K562 (cell line): ENCODE measurements around the gene CCDC183. TPM values are rescaled to one million over a fixed set of nuclear protein-coding genes. Genes with fewer than 3 reads are reported as not detected.

Experiments used
- ATAC-seq: fragments of 200-7000 bp; cut with Tn5 transposase; 3 replicates; pipeline ENCODE4 v1.9.1; 2020; ENCODE audit warnings: moderate library complexity
- BruUV-seq: library from RNA; stranded (reverse); fragments of 400-500 nt; replicated peaks from 2 replicates; lab custom pipeline; 2021; lab: Mats Ljungman, UMichigan
- CTCF ChIA-PET: fragments of 300-600 bp; formaldehyde crosslinking; extraction: SDS; loops from one replicate; lab custom pipeline; 2021; ENCODE audit warnings: low intra/inter-chr PET ratio; lab: Yijun Ruan, JAX
- POLR2A ChIA-PET: fragments of 300-600, 350-650 bp; sonication (Branson Sonifier 250); formaldehyde crosslinking; extraction: SDS; loops from one replicate; lab custom pipeline; 2021; ENCODE audit warnings: antibody characterized with exemption, inconsistent platforms; lab: Yijun Ruan, JAX
- DNase-seq, 4 experiments: peaks; one replicate each; pipeline versions ENCODE4 v3.0.0 to v3.0.0-alpha.2; 2011 to 2018; ENCODE audit warnings: low spot score in 3 of 4, mixed read lengths in 3 of 4; ENCODE audit errors: extremely low read depth in 1 of 4
- FAIRE-seq: peaks from 2 replicates; lab custom pipeline; 2011; peaks lifted over from hg19 to GRCh38; lab: Jason Lieb, UNC
- H2AFZ ChIP-seq: 2 replicates; pipeline ENCODE4 v1.6.0; 2011; ENCODE audit warnings: low read depth, low read length, control low read depth, inconsistent platforms
- H3K27ac ChIP-seq: fragments of 200-600 bp; 3 replicates; pipeline ENCODE4 v1.8.0; 2011; ENCODE audit warnings: low read depth, mild to moderate bottlenecking, control low read depth, inconsistent platforms, low read length, moderate library complexity, mixed read lengths; ENCODE audit errors: extremely low read depth
- H3K27me3 ChIP-seq, 2 experiments: fragments of 300-600 bp in 1 of 2; 2 replicates in 1 of 2; 3 replicates in 1 of 2; pipeline versions ENCODE4 v1.6.0 to v1.8.0; 2011; ENCODE audit warnings: inconsistent platforms in 2 of 2, low read length in 2 of 2, mild to moderate bottlenecking in 1 of 2, mixed read lengths in 1 of 2, moderate library complexity in 1 of 2; ENCODE audit not compliant: control insufficient read depth in 2 of 2, insufficient read depth in 2 of 2
- H3K36me3 ChIP-seq: fragments of 300-600 bp; 3 replicates; pipeline ENCODE4 v1.8.0; 2011; ENCODE audit warnings: mild to moderate bottlenecking, low read length, inconsistent platforms; ENCODE audit not compliant: control insufficient read depth, insufficient read depth
- H3K4me1 ChIP-seq, 2 experiments: fragments of 200-600 bp in 1 of 2; replicated peaks in 1 of 2; 2 replicates in 1 of 2; 3 replicates in 1 of 2; pipeline versions ENCODE4 v1.5.1 to v1.8.0; 2011; ENCODE audit warnings: inconsistent platforms in 2 of 2, low read length in 2 of 2, mild to moderate bottlenecking in 1 of 2, mixed read lengths in 1 of 2, moderate library complexity in 1 of 2; ENCODE audit not compliant: control insufficient read depth in 2 of 2, insufficient read depth in 2 of 2
- H3K4me2 ChIP-seq: 2 replicates; pipeline ENCODE4 v1.6.1; 2011; ENCODE audit warnings: low read length, control low read depth, inconsistent platforms, mixed read lengths; ENCODE audit not compliant: insufficient read depth
- H3K4me3 ChIP-seq: fragments of 200-600 bp; sonication (generic), shearing (Covaris generic); 2 replicates; pipeline ENCODE4 v1.5.1; 2016; ENCODE audit warnings: control low read depth, inconsistent platforms
- H3K79me2 ChIP-seq: fragments of 200-600 bp; 3 replicates; pipeline ENCODE4 v1.8.0; 2011; ENCODE audit warnings: low read length, inconsistent platforms; ENCODE audit not compliant: control insufficient read depth, insufficient read depth
- H3K9ac ChIP-seq, 2 experiments: 2 replicates each; pipeline versions ENCODE4 v1.6.0 to v1.6.1; 2011; ENCODE audit warnings: low read depth in 2 of 2, low read length in 2 of 2, control low read depth in 1 of 2, inconsistent platforms in 1 of 2, mild to moderate bottlenecking in 1 of 2, mixed read lengths in 1 of 2; ENCODE audit not compliant: insufficient read depth in 1 of 2
- H3K9me1 ChIP-seq: one replicate; pipeline ENCODE4 v1.6.0; 2011; ENCODE audit warnings: inconsistent platforms, mild to moderate bottlenecking, low read length, moderate library complexity; ENCODE audit not compliant: control insufficient read depth, insufficient read depth
- H3K9me3 ChIP-seq: replicated peaks from 2 replicates; pipeline ENCODE4 v1.5.1; 2011; ENCODE audit warnings: low read depth, low read length, inconsistent platforms; ENCODE audit not compliant: control insufficient read depth, insufficient read depth
- H4K20me1 ChIP-seq: replicated peaks from 2 replicates; pipeline ENCODE4 v1.6.1; 2011; ENCODE audit warnings: low read length, inconsistent platforms, mixed read lengths; ENCODE audit not compliant: control insufficient read depth, insufficient read depth
- CLOCK ChIP-seq: fragments of 250-450 bp; sonication (Bioruptor Pico); IDR thresholded peaks from 2 replicates; pipeline ENCODE4 v1.4.0; 2020; ENCODE audit warnings: mild to moderate bottlenecking, moderate library complexity, borderline replicate concordance
- CREB1 ChIP-seq, 2 experiments: sonication (generic) in 1 of 2; formaldehyde crosslinking in 1 of 2; IDR thresholded peaks; 2 replicates each; pipeline versions ENCODE4 v1.6.1 to v1.8.0; 2012 to 2022; ENCODE audit warnings: inconsistent platforms in 1 of 2, mild to moderate bottlenecking in 1 of 2, missing genetic modification reagents in 1 of 2, moderate library complexity in 1 of 2
- FOXP4 ChIP-seq: sonication (generic); formaldehyde crosslinking; IDR thresholded peaks from 2 replicates; pipeline ENCODE4 v1.8.0; 2022; ENCODE audit warnings: mild to moderate bottlenecking, missing genetic modification reagents, borderline replicate concordance
- KAT8 ChIP-seq: fragments of 450-650 bp; IDR thresholded peaks from 2 replicates; pipeline ENCODE4 v1.6.1; 2016; ENCODE audit warnings: low read depth, mild to moderate bottlenecking
- NR0B1 ChIP-seq: fragments of 450-650 bp; IDR thresholded peaks from one replicate; pipeline ENCODE4 v1.6.1; 2018; ENCODE audit warnings: mild to moderate bottlenecking, moderate library complexity; ENCODE audit not compliant: partially characterized antibody
- POLR2G ChIP-seq: fragments of 200-400 bp; formaldehyde crosslinking; IDR thresholded peaks from 2 replicates; pipeline ENCODE4 v1.6.1; 2017; ENCODE audit warnings: low read depth, mild to moderate bottlenecking, antibody characterized with exemption, low read length, moderate library complexity
- ZBTB33 ChIP-seq: sonication (generic); formaldehyde crosslinking; IDR thresholded peaks from 2 replicates; pipeline ENCODE4 v1.8.1; 2023; ENCODE audit warnings: mild to moderate bottlenecking, missing genetic modification reagents
- ZBTB8A ChIP-seq: fragments of 450-650 bp; IDR thresholded peaks from 2 replicates; pipeline ENCODE4 v1.6.1; 2018; ENCODE audit warnings: mild to moderate bottlenecking, moderate library complexity; ENCODE audit not compliant: partially characterized antibody
- ZZZ3 ChIP-seq: fragments of 450-650 bp; IDR thresholded peaks from 2 replicates; pipeline ENCODE4 v1.6.1; 2016; ENCODE audit warnings: antibody characterized with exemption, mild to moderate bottlenecking, moderate library complexity
- WGBS: fragments of 100-300 bp; shearing (Covaris generic); methylation state at CpG from one replicate; pipeline ENCODE4 v1.1.6; 2016; ENCODE audit warnings: low coverage, mixed read lengths; ENCODE audit not compliant: insufficient coverage; ENCODE audit errors: missing lambda C conversion rate; 5-methylcytosine and 5-hydroxymethylcytosine counted together
- in situ Hi-C: fragments of 300-500 bp; cut with MboI; formaldehyde crosslinking; loops from 4 replicates; pipeline ENCODE4 v1.15.0; 2018; ENCODE audit warnings: inconsistent platforms, mixed read lengths
- intact Hi-C: fragments of 100-400 bp; cut with micrococcal nuclease; formaldehyde crosslinking; loops from 2 replicates; pipeline ENCODE4 v1.14.2; 2022
- polyA plus RNA-seq, 8 experiments: library from polyadenylated mRNA; depleted of rRNA in 4 of 8; stranded (reverse) in 5 of 8; unstranded in 3 of 8; fragments of >200 nt; fragmentation: Nextera tagmentation in 2 of 8; fragmentation: Illumina TruSeq in 1 of 8; extraction: Ambion mirVana in 2 of 8; extraction: Trizol in 1 of 8; gene quantifications; 2 replicates each; pipeline versions ENCODE4 v1.2.1 to v1.2.3, GENCODE V29; 2011 to 2014; ENCODE audit warnings: inconsistent platforms in 1 of 8, missing spikeins in 1 of 8
- total RNA-seq, 7 experiments: library from RNA; depleted of rRNA in 6 of 7; stranded (reverse); fragments of >200 nt in 6 of 7; fragmentation: Illumina TruSeq in 2 of 7; extraction: Trizol in 2 of 7; gene quantifications; 2 replicates each; pipeline versions ENCODE4 v1.2.1 to v1.2.3, GENCODE V29; 2011 to 2021; ENCODE audit warnings: low replicate concordance in 1 of 7

Gene CCDC183
- total and polyA plus RNA-seq, 9 of the 15 experiments (the other 6 are each of a cell fraction or from before 2014, with no cell fraction given): 0.21 to 0.60 (median 0.29) TPM; not detected in 4

- Histone ChIP-seq H3K27me3 (no peaks in the 10 kb centered on the region), H3K9me1 (no peaks in the 10 kb centered on the region), H3K4me1 (peaks cover 0 to 47% of the 10 kb centered on the region in 2 experiments; a peak in 2 of 5 replicates), H3K4me3 (no peak overlapping the region), H3K9me3 (no peaks in the 10 kb centered on the region), H3K9ac (peak overlapping the region in 1 of 2 experiments; percentile 52; a peak in 1 of 4 replicates), H3K4me2 (no peak overlapping the region), H3K79me2 (peaks cover 21% of the 10 kb centered on the region), H2AFZ (no peak overlapping the region), H3K36me3 (peaks cover 85% of the 10 kb centered on the region), H4K20me1 (no peaks in the 10 kb centered on the region; the same call in 1 of the 2 replicates), H3K27ac (no peak overlapping the region)
- ChIA-PET CTCF (no interaction called here), POLR2A (interaction anchor here (1.1 kb wide), 1 partner anchor 11 kb away, joined by 3 read pairs; no protein-coding TSS in a partner anchor)
- intact Hi-C loops: no loop called here
- in situ Hi-C loops: no loop called here
- ATAC-seq (no peak), DNase-seq (no peak), FAIRE-seq (no peak)
- TF ChIP-seq ZBTB33 (CRISPR knock-in tag) (0 out of 2 replicates have a peak, but pooled peaks have one; percentile 13), CLOCK (CRISPR knock-in tag) (no peak), FOXP4 (no peak), ZBTB8A (no peak), KAT8 (no peak), NR0B1 (no peak), POLR2G (0 out of 2 replicates have a peak, but pooled peaks have one; percentile 44), ZZZ3 (no peak), CREB1 (IDR thresholded peaks at IDR 0.05) (no peak), CREB1 (CRISPR knock-in tag; IDR thresholded peaks at IDR 0.05) (no peak)
- no TSS peak for BruUV-seq
- WGBS: 92% methylated on average over 25 of the region's 44 CpGs
Observed at GRCh38 chr9:136825295-136826187, 29.4 kb downstream of the CCDC183 start.
